MCF 10A (cell line): Measurements from ENCODE around the gene RFT1. TPM values are rescaled to one million over a fixed set of nuclear protein-coding genes. Genes with fewer than 3 reads are reported as not detected.

Experiments
- BruUV-seq: library from RNA; stranded (reverse); fragments of 400-500 nt; replicated peaks from 2 replicates; lab custom pipeline; 2021; lab: Mats Ljungman, UMichigan
- CTCF ChIA-PET: fragments of 300-600 bp; sonication (Branson Sonifier 250); formaldehyde crosslinking; extraction: SDS; loops from one replicate; lab custom pipeline; 2021; ENCODE audit warnings: antibody characterized with exemption, inconsistent platforms; lab: Yijun Ruan, JAX
- POLR2A ChIA-PET: fragments of 300-600, 350-650 bp; sonication (Branson Sonifier 250); formaldehyde crosslinking; extraction: SDS; loops from one replicate; lab custom pipeline; 2020; ENCODE audit warnings: antibody characterized with exemption, inconsistent platforms; lab: Yijun Ruan, JAX
- DNase-seq: peaks from one replicate; pipeline ENCODE4 v3.0.0-alpha.2; 2018; ENCODE audit not compliant: unreplicated experiment
- H3K27ac Mint-ChIP-seq: one replicate; pipeline ENCODE4 v1.8.0; 2022; ENCODE audit warnings: mild to moderate bottlenecking, low read depth, mixed read lengths; ENCODE audit not compliant: unreplicated experiment
- H3K27me3 Mint-ChIP-seq: one replicate; pipeline ENCODE4 v1.8.0; 2022; ENCODE audit warnings: mixed read lengths; ENCODE audit not compliant: insufficient read depth, unreplicated experiment
- H3K36me3 Mint-ChIP-seq: one replicate; pipeline ENCODE4 v1.8.0; 2022; ENCODE audit warnings: mild to moderate bottlenecking, moderate library complexity, mixed read lengths; ENCODE audit not compliant: insufficient read depth, unreplicated experiment
- H3K4me1 Mint-ChIP-seq: one replicate; pipeline ENCODE4 v1.8.0; 2022; ENCODE audit warnings: mixed read lengths; ENCODE audit not compliant: insufficient read depth, unreplicated experiment
- H3K4me3 Mint-ChIP-seq: one replicate; pipeline ENCODE4 v1.8.0; 2022; ENCODE audit warnings: mild to moderate bottlenecking, moderate library complexity, mixed read lengths; ENCODE audit not compliant: unreplicated experiment
- H3K9me3 Mint-ChIP-seq: one replicate; pipeline ENCODE4 v1.8.0; 2022; ENCODE audit warnings: mixed read lengths; ENCODE audit not compliant: unreplicated experiment
- CTCF ChIP-seq: fragments of 200-600 bp; IDR thresholded peaks from one replicate; pipeline ENCODE4 v1.8.0; 2022; ENCODE audit warnings: antibody characterized with exemption, mild to moderate bottlenecking; ENCODE audit not compliant: unreplicated experiment
- intact Hi-C: fragments of 100-400 bp; cut with micrococcal nuclease; formaldehyde crosslinking; loops from 2 replicates; pipeline ENCODE4 v1.14.1; 2022
- total RNA-seq: library from RNA; stranded (reverse); gene quantifications from 2 replicates; pipeline ENCODE4 v1.2.3, GENCODE V29; 2022

Gene RFT1
- total RNA-seq, 1 experiment from 2014 or later, result 42.7 TPM

DNA sequence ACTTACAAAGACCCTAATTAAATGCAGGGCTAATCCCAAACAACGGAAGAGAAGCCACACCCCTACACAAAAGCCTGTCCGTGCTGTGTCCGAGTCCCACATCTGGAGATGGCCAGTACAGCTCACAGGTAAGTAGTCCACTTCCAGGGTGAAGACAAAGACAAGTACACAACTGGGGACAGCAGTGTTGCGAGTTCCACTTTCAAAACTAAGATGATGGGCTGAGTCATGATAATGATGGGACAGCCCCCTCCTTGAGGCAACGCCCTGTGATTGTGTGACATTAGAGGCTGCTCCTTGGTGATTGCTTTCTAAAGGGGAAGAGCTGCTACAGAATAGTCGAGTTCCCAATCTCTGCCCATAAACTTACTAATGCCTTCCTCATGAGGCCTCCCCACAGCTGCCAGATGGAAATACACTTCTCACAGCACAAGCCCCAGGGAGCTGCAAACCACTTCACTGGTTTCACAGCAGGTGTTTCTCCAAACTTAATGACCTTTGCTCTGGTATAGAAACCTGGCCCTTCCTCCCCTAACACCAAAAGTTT, 27.6 kb downstream of the RFT1 start:
- ChIA-PET POLR2A (no interaction called here), CTCF (interaction anchor here (1.0 to 1.3 kb wide), 3 partner anchors 12 to 94 kb away, joined by 3 to 7 read pairs (median 5); no protein-coding TSS in a partner anchor)
- Mint-ChIP-seq H3K27ac (peak overlapping the region; percentile 32), H3K4me3 (no peak overlapping the region), H3K27me3 (no peaks in the 10 kb centered on the region), H3K4me1 (no peaks in the 10 kb centered on the region), H3K36me3 (peaks cover 64% of the 10 kb centered on the region), H3K9me3 (no peaks in the 10 kb centered on the region)
- BruUV-seq, result no TSS peak
- no peak for DNase-seq
- TF ChIP-seq CTCF, result no peak
- intact Hi-C loops, result no loop called here

DNA sequence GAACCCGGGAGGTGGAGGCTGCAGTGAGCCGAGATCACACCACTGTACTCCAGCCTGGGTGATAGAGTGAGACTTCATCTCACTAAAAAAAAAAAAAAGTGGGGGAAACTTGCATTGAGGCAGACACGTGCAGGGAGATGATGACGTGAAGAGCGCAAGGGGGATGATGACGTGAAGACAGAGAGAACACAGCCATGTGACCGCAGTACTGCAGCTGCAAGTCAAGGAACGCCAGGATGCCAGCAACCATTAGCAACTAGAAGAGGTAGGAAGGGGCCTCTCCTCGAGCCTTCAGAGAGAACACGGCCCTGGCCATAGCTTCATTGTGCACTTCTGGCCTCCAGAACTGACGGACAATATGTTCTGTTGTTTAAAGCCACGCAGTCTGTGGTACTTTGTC, 28.3 kb downstream of the RFT1 start:
- Mint-ChIP-seq H3K27me3 (no peaks in the 10 kb centered on the region), H3K4me1 (no peaks in the 10 kb centered on the region), H3K27ac (peak overlapping the region; percentile 32), H3K9me3 (no peaks in the 10 kb centered on the region), H3K4me3 (no peak overlapping the region), H3K36me3 (peaks cover 69% of the 10 kb centered on the region)
- ChIA-PET CTCF (interaction anchor here (0.6 to 1.3 kb wide), 3 partner anchors 12 to 29 kb away, joined by 3 to 7 read pairs (median 5); no protein-coding TSS in a partner anchor), POLR2A (no interaction called here)
- no TSS peak for BruUV-seq
- DNase-seq, result no peak
- no peak for TF ChIP-seq CTCF
- intact Hi-C loops, result no loop called here

- no TSS peak for BruUV-seq
- ChIA-PET POLR2A (no interaction called here), CTCF (interaction anchor here (0.6 kb wide), 1 partner anchor 28 kb away, joined by 3 read pairs; no protein-coding TSS in a partner anchor)
- no peak overlapping the region for H3K27ac Mint-ChIP-seq
- peaks cover 66% of the 10 kb centered on the region for H3K36me3 Mint-ChIP-seq
- H3K4me3 Mint-ChIP-seq, result no peak overlapping the region
- H3K27me3 Mint-ChIP-seq, result no peaks in the 10 kb centered on the region
- no peak for DNase-seq
- no peaks in the 10 kb centered on the region for H3K9me3 Mint-ChIP-seq
- intact Hi-C loops, result no loop called here
- TF ChIP-seq CTCF, result no peak
- H3K4me1 Mint-ChIP-seq, result no peaks in the 10 kb centered on the region
These were observed 29.3 kb downstream of the RFT1 start for GRCh38 chr3:53100818-53101466.

- TF ChIP-seq CTCF, result no peak
- H3K4me1 Mint-ChIP-seq, result no peaks in the 10 kb centered on the region
- intact Hi-C loops, result no loop called here
- POLR2A ChIA-PET, result interaction anchor here (0.6 to 1.0 kb wide), 4 partner anchors 10 to 203 kb away, joined by 3 to 5 read pairs (median 3); no protein-coding TSS in a partner anchor
- H3K36me3 Mint-ChIP-seq, result peaks cover 75% of the 10 kb centered on the region
- no peak overlapping the region for H3K4me3 Mint-ChIP-seq
- no peaks in the 10 kb centered on the region for H3K27me3 Mint-ChIP-seq
- DNase-seq, result no peak
- no peak overlapping the region for H3K27ac Mint-ChIP-seq
- CTCF ChIA-PET, result interaction anchor here (0.6 to 2.0 kb wide), 3 partner anchors 16 to 441 kb away, joined by 3 to 5 read pairs (median 3); no protein-coding TSS in a partner anchor
- BruUV-seq, result no TSS peak
- H3K9me3 Mint-ChIP-seq, result no peaks in the 10 kb centered on the region
These were observed 32.3 kb downstream of the RFT1 start for GRCh38 chr3:53097887-53098286.
